Measurements from ENCODE around the gene SRPRB. TPM values are rescaled to one million over a fixed set of nuclear protein-coding genes. Genes with fewer than 3 reads are reported as not detected.

SRPRB gene
- total RNA-seq, 1 experiment from 2014 or later = 113 TPM

DNA sequence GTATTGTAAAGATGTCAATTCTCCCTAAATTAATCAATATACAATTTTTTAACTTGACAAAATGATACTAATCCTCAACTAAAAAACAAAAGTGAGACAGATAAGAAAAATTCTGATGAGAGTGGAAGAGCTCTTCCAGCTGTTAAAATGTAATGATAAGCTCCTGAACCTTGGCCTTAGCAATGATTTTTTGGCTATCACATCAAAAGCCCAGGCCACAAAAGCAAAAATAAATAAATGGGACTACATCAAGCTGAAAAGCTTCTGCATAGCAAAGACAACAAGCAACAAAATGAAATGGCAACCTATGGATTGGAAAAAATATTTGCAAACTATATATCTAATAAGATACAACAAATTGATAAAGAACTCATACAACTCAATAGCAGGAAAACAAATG lies 24.0 kb upstream of the SRPRB start:
- no peak for TF ChIP-seq CTCF (IDR thresholded peaks at IDR 0.05; ENCODE audit: unreplicated experiment)
- no peak for DNase-seq
- Mint-ChIP-seq H3K36me3 (ENCODE audit: insufficient read depth, unreplicated experiment) (no peaks in the 10 kb centered on the region), H3K9me3 (ENCODE audit: low read depth, unreplicated experiment) (no peaks in the 10 kb centered on the region), H3K4me3 (ENCODE audit: low read depth, unreplicated experiment) (no peak overlapping the region), H3K4me1 (ENCODE audit: low read depth, unreplicated experiment) (no peaks in the 10 kb centered on the region), H3K27me3 (ENCODE audit: unreplicated experiment) (peaks cover 40% of the 10 kb centered on the region), H3K27ac (ENCODE audit: unreplicated experiment) (no peak overlapping the region)
- BruUV-seq (replicated peaks) = no TSS peak
- intact Hi-C loops (cut with micrococcal nuclease; ENCODE audit: unreplicated experiment) = no loop called here
- CTCF ChIA-PET = no interaction called here

DNA sequence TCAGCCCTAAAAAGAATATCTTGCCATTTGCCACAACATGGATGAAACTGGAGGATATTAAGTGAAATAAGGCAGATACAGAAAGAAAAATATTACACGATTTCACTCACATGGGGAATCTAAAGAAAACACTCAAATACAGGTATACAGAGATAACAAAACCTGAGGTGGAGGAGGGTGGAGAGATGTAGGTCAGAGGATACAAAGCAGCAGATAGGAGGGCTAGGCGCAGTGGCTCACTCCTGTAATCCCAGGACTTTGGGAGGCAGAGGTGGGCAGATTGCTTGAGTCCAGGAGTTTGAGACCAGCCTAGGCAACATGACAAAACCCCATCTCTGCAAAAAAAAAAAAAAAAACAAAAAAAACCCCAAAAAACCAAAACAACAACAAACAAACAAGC lies 23.2 kb upstream of the SRPRB start:
- no peak for DNase-seq
- Mint-ChIP-seq H3K27me3 (ENCODE audit: unreplicated experiment) (peaks cover 31% of the 10 kb centered on the region), H3K36me3 (ENCODE audit: insufficient read depth, unreplicated experiment) (no peaks in the 10 kb centered on the region), H3K27ac (ENCODE audit: unreplicated experiment) (no peak overlapping the region), H3K9me3 (ENCODE audit: low read depth, unreplicated experiment) (no peaks in the 10 kb centered on the region), H3K4me1 (ENCODE audit: low read depth, unreplicated experiment) (no peaks in the 10 kb centered on the region), H3K4me3 (ENCODE audit: low read depth, unreplicated experiment) (no peak overlapping the region)
- intact Hi-C loops (cut with micrococcal nuclease; ENCODE audit: unreplicated experiment) = no loop called here
- no TSS peak for BruUV-seq (replicated peaks)
- TF ChIP-seq CTCF (IDR thresholded peaks at IDR 0.05; ENCODE audit: unreplicated experiment) = no peak
- CTCF ChIA-PET = no interaction called here

DNA sequence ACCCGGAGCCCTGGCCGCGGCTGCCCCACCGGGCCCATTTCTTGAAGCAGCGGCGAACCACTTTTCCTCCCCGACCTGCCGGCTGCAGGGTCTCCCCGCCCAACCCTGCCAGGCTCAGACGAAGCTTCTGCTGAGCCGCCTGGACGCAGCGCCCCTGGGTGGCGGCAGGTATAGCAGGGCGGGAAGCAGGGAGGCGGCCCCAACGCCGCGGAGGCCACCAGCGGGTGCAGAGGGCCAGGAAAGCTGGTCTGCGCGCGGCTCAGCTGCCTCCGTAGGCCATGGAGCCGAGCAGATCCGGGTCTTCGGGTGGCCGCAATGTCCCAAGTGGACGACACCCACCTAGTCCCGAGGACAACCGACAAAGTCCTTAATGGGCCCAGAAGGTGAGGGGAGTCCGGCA lies 21.9 kb upstream of the SRPRB start:
- Mint-ChIP-seq H3K27ac (ENCODE audit: unreplicated experiment) (no peak overlapping the region), H3K9me3 (ENCODE audit: low read depth, unreplicated experiment) (no peaks in the 10 kb centered on the region), H3K36me3 (ENCODE audit: insufficient read depth, unreplicated experiment) (no peaks in the 10 kb centered on the region), H3K4me1 (ENCODE audit: low read depth, unreplicated experiment) (no peaks in the 10 kb centered on the region), H3K27me3 (ENCODE audit: unreplicated experiment) (peaks cover 25% of the 10 kb centered on the region), H3K4me3 (ENCODE audit: low read depth, unreplicated experiment) (no peak overlapping the region)
- BruUV-seq (replicated peaks) = no TSS peak
- no peak for TF ChIP-seq CTCF (IDR thresholded peaks at IDR 0.05; ENCODE audit: unreplicated experiment)
- CTCF ChIA-PET = no interaction called here
- intact Hi-C loops (cut with micrococcal nuclease; ENCODE audit: unreplicated experiment) = no loop called here
- DNase-seq = no peak

- no peak for DNase-seq
- no peaks in the 10 kb centered on the region for H3K36me3 Mint-ChIP-seq (ENCODE audit: insufficient read depth, unreplicated experiment)
- CTCF ChIA-PET = no interaction called here
- no peaks in the 10 kb centered on the region for H3K27me3 Mint-ChIP-seq (ENCODE audit: unreplicated experiment)
- TF ChIP-seq CTCF (IDR thresholded peaks at IDR 0.05; ENCODE audit: unreplicated experiment) = no peak
- intact Hi-C loops (cut with micrococcal nuclease; ENCODE audit: unreplicated experiment) = no loop called here
- H3K9me3 Mint-ChIP-seq (ENCODE audit: low read depth, unreplicated experiment) = peaks cover 11% of the 10 kb centered on the region
- no peak overlapping the region for H3K4me3 Mint-ChIP-seq (ENCODE audit: low read depth, unreplicated experiment)
- H3K27ac Mint-ChIP-seq (ENCODE audit: unreplicated experiment) = no peak overlapping the region
- no peaks in the 10 kb centered on the region for H3K4me1 Mint-ChIP-seq (ENCODE audit: low read depth, unreplicated experiment)
- BruUV-seq (replicated peaks) = no TSS peak
Observed at GRCh38 chr3:133788024-133788423, 17.6 kb upstream of the SRPRB start.
